HG03064 (cell line): ENCODE results near the gene CASKIN2.
"Not testable (repeated sequence)": the region's sequence is repeated elsewhere in the genome, so short reads cannot be mapped to it uniquely, and the experiment has no call there.

ENCODE experiments used
- ATAC-seq: cut with Tn5 transposase; IDR thresholded peaks from one replicate; pipeline ENCODE4 v1.9.1; 2021; ENCODE audit warnings: low read depth; ENCODE audit not compliant: unreplicated experiment

Gene CASKIN2

DNA sequence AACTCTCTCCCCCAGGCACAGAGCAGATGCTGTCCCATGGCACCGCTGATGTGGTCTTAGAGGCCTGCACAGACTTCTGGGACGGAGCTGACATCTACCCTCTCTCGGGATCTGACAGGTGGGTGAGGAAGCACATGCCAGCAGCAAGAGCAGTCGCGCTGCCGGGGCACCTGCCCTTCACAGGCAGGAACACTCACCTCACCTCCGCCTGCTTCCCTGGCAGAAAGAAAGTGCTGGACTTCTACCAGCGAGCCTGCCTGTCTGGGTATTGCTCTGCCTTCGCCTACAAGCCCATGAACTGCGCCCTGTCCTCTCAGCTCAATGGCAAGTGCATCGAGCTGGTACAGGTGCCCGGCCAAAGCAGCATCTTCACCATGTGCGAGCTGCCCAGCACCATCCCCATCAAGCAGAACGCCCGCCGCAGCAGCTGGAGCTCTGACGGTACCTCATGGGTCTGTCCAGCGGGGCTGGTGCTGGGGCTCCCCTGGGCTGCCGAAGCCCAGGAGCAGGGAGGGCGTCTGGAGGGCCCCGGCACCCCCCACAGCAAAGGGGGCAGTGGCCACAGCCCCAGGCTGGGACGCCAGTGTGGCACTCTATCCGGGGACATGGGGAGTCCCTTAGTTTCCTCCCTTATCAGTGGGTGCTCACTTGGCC lies 21.7 kb downstream of the CASKIN2 start:
- no peak for ATAC-seq

DNA sequence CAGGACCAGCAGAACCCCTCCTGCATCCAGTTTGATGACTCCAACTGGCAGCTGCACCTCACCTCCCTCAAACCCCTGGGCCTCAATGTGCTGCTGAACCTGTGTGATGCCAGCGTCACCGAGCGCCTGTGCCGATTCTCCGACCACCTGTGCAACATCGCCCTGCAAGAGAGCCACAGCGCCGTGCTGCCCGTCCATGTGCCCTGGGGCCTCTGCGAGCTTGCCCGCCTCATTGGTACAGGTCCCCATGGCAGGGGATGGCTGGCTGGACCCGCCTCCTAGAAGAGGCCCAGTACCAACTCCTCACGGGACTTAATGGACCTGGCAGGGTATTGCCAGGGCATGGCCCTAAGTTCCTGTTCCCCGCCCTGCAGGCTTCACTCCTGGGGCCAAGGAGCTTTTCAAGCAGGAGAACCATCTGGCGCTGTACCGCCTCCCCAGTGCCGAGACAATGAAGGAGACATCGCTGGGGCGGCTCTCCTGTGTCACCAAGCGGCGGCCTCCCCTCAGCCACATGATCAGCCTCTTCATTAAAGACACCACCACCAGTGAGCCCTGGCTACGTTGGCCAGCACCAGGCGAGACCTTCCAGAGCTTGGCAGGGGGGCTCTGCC lies 22.7 kb downstream of the CASKIN2 start:
- ATAC-seq: no peak

DNA sequence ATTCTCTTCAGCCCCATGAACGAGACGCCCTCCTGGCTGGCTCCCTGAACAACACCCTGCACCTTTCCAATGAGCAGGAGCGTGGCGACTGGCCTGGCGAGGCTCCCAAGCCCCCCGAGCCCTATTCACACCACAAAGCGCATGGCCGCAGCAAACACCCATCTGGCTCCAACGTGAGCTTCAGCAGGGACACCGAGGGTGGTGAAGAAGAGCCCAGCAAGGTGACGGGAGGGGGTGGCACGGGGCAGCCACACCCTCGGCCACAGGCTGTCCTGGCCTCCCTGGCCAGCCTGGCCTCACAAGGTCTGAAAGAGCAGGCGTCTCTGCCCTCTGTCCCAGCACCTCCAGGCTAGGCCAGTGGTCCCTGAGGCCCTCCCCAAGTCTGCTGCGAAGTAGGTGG lies 23.7 kb downstream of the CASKIN2 start:
- no peak for ATAC-seq

DNA sequence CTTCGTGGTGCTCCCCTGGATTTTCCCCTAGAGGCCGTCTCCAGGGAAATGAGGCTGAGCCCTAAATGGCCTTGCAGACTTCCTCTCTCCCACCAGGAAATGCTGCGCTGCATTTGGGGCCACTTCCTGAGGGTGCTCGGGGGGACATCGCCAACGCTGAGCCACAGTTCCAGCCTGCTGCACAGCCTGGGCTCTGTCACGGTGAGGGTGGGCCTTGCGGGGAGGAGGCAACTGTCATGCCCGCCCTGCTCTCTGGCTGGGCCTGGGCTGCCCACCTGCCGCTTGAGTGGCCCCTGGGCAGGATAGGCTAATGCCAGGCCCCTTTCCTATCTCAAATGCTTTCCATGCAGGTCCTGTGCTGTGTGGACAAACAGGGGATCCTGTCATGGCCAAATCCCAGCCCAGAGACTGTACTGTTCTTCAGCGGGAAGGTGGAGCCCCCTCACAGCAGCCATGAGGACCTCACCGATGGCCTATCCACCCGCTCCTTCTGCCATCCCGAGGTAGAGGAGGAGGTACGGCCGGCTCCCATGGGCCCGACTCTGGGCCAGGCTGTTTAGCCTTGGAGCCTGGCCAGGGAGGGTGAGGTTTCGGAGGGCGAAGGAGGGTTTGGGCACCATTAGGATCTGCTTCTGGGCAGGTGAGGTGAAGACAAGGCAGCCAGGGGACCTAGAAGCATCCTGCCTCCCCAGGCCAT lies 24.2 kb downstream of the CASKIN2 start:
- no peak for ATAC-seq

DNA sequence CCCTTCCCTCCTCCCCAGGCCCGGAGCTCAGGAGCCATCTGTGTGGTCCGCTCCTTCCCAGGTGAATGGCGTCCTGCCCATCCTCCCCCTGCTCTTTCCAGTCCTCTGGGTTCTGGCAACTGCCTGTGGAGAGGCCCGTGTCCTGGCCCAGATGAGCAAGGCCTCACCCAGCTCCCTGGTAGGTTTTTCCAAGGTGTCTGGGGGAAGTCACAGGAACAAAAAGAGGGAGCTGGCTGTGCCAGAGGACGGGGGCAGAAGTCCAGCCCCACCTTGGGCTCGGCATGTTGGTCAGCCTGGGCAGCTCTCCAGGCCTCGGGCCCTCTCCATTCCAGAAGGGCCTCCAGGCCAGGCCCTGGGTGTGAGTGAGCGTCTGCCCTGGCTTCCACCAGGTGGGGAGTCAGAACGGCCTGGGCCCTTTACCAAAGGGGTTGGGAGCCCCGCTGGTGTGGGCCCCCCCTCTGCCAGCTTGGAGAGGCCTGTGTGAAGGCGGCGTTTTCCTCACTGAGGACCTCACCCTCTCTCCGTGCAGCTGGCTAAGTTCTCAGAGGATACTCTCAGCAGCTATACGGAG lies 25.1 kb downstream of the CASKIN2 start:
- ATAC-seq: no peak

DNA sequence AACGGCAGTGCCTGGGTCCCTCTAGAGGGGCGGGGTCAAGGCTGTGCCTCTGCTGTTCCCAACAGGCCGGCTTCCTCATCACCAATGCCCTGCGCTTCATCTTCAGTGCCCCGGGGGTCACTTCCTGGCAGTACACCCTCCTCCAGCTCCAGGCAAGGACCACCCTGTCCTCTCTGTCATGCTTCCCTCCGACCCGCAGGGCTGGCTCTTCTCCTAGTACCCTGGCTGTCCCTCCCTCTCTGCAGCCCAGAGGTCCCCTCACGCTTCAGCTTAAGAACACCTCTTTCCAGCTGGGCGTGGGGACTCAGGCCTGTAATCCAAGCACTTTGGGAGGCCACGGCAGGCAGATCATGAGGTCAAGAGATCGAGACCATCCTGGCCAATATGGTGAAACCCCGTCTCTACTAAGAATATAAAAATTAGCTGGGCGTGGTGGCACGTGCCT lies 25.8 kb downstream of the CASKIN2 start:
- no peak for ATAC-seq

DNA sequence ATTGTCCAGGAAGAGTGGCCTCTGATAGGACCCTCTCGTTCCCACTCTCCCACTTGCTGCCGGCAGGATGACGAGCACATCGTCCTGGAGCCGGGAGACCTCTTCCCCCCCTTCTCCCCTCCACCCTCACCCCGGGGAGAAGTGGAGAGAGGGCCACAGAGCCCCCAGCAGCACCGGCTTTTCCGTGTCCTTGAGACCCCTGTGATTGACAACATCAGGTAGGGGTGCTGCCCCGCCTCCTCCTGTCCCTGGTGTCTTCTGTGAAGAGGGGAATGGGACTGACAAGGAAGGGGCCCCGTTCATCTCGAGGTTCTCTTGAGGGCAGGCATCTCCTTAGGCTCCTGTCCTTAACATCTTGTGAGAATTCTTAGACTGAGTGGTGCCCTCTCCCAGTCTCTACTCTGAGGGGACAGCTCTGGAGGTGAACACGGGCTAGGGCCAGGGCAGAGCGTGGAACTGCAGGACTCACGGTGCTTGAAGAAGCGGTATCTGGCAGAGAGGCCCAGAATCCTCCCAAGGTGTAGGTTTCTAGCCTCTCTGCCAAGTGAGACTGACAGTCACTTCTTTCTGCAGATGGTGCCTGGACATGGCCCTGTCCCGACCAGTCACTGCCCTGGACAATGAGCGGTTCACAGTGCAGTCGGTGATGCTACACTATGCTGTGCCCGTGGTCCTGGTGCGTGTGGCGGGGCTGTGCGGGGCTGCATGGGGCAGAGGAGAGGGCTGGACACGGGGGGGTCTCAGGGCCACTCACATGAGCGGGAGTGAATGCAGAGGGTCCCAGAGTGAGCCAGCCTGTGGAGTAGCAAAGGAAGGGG lies 26.4 kb downstream of the CASKIN2 start:
- no peak for ATAC-seq

DNA sequence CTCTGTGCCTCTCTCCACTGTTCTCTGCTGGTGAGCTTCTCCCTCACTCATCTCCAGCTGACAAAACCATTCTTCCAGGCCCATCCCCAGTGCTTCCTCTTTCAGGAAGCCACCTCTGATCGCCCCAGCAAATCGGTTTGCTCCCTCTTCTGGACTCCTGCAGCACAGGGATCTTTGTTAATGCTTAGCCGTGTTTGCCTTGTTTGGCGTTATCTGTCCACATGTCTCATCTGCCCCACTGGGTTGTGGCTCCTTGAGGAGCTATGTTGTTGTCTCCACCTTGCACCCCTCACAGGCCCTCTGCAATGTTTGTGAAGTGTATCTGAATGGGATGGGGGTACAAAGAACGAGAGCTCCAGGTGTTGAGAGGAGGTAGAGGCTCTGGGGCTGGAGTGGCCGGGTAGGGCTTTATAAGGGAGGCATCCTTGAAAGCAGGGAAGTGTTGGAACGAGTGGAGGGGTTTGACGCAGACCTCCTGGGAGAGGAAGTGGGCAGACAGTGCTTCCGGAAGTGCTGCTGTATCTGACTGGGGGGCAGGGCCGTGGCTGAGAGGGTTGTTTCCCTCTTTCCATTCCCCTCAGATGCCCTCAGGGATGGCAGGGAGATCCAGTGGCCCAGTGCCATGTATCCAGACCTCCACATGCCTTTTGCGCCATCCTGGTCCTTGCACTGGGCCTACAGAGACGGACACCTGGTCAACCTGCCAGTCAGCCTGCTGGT lies 27.8 kb downstream of the CASKIN2 start:
- ATAC-seq: no peak

DNA sequence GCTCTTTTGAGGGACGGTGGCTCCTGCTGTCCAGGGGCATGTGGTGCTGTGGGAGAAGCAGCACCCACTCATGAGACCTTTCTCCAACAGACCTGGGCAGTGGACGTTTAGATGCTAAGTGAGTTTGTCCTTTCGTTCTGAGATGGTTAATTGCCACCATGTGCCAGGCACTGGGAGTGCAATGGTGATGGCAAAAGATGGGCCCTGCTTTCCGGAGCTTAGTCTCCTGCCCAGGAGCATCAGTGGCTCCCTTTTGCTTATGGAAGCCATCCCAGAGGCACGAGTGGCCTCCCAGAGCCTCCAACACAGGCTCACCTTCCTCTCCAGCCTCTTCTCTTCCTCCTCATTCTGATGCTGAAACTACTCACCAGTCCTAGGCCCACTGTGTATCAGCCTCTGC lies 28.4 kb downstream of the CASKIN2 start:
- no peak for ATAC-seq

DNA sequence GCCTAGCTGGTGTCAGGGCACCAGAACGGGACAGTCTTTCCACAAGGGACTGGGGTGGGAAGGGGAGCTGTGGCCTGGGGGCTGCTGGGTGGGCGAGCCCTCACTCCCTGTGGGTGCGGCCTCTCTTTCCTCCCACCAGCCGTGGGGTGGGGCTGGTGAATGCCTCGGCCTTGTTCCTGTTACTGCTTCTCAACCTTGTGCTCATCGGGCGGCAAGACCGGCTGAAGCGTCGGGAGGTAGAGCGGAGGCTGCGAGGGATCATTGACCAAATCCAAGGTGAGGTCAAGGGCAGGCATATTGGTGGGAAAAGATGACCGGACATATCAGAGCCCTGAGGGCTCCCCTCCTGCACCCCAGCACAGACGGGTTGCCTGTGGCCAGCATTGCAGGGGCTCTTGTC lies 29.2 kb downstream of the CASKIN2 start:
- ATAC-seq: no peak

DNA sequence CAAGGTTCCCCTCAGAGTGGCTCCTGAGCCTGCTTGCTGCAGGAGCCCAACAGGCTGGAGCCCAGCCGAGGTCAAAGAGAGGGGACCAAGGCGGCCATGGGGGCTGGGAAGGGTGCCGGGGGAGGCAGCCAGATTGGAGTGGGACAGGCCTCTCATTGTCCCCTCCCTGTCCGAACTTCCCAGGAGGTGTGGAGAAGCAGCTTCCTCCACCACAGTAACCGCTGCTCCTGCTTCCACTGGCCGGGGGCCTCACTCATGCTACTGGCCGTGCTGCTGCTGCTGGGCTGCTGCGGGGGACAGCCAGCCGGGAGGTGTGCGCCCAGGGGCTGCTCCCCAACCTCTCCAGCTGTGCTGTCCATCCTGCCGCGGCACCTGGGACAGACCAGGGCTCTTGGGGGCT lies 29.6 kb downstream of the CASKIN2 start:
- no peak for ATAC-seq

DNA sequence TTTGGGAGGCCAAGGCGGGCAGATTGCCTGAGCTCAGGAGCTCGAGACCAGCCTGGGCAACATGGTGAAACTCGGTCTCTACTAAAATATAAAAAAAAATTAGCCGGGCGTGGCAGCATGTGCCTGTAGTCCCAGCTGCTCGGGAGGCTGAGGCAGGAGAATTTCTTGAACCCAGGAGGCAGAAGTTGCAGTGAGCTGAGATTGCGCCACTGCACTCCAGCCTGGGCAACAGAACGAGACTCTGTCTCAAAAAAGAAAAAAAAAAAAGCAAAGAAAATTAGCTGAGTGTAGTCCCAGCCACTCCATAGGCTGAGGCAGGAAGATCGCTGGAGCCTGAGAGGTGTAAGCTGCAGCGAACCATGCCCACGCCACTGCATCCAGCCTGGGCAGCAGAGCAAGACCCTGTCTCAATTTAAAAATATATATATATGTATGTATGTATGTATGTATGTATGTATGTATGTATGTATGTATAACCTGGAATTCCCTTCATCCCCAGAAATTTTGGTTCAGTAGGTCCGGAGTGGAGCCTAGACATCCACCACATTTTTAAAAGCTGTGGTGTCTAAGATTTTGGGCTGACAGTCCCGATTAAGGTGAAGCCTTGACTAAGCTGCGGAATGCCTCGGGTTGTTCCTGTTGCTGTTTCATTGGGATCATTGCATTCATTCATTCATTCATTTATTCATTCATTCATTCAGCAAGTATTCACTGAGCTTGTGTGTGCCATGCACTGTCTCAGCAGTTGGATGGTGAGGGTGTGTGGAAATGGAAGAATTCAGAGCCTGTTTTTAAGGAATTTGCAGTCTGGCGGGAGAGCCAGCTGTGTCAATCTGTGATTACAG lies 33.0 kb downstream of the CASKIN2 start:
- no peak for ATAC-seq

DNA sequence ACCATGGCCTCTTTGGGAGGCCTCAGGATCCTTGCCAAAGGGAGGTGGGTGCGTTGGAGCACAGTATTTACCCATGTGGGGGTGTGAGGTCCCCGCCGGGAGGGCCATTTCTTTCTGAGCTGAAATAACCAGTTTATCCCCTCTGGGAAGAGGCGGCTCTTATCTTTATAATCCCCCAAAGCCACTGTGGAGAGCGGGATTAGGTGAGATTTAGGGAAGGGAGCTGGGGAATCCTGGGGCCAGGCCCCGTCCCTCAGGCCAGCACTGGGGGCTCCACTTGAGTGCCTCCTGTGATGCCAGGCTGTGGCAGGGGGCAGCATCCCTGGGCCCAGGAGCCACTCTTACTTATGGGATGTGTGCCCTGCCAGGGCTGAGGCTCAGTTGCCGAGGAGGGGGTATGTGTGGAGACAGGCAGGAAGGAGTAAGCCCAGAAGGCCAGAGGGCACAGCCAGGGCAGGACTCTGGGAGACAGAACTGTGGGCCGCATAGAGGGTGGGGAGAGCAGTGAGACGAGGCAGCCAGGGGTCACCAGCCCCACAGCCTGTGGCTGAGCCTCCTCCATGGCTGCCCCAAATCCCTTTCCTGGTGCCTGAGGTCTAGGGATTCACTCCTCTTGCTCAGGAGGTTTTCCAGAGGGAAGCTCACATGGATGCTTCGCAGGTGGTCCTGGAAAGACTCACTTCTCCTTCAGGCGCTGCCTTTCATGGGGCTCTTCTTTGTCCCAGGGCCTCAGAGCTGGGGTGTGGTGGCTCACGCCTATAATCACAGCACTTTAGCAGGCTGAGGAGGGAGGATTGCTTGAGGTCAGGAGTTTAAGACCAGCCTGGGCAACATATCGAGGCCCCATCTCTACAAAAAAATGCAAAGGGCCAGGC lies 33.9 kb downstream of the CASKIN2 start:
- no peak for ATAC-seq

DNA sequence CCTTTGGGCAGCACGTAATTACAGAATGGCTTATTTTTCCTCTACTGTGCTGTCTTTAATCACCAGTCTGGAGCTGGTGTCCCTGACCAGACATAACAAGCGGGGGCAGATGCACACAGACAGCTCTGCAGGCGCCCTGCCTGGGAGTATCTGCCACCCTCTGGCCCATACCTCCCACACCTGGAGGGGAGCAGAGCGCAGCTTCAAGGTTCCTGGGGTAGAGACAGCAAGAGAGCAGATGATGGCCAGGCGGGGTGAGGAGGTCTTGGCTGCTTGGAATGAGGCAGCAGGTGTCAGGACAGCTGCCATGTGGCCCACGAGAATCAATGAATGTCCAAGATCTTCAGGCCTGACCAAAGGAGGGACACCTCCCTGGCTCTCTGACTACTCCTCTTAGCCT lies 35.1 kb downstream of the CASKIN2 start:
- ATAC-seq: no peak

DNA sequence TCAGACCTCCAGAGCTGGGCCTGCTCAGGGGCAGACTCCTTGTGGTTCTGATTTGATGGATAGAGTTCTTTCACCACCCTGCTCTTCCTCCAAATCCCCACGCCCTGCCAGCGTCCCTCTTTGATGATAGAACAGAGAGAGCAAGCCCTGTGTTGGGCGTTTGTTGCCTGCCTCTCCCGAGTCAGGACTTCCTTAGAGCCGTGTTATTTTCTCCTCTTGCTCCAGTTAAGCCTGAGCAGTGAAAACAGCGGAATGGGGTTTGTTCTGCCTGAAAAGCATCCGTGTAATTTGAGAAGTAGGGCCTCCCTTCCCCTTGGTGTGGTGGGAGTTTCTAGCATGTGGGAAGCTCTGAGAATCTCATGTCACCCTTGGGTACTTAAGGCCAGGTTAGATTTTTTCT lies 36.8 kb downstream of the CASKIN2 start:
- no peak for ATAC-seq

DNA sequence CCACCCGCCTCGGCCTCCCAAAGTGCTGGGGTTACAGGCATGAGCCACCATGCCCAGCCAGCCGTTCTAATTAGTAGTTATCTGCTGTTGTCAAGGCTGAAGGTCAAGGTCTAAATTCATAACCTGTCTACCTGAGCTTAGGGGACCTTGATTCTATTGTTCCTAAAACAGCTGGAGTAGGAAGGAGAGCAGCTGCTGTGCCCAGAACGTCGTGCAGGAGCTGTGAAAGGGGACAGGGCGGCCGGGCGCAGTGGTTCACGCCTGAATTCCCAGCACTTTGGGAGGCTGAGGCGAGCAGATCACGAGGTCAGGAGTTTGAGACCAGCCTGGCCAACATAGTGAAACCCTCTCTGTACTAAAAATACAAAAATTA lies 37.9 kb downstream of the CASKIN2 start:
- not testable (repeated sequence) for ATAC-seq

DNA sequence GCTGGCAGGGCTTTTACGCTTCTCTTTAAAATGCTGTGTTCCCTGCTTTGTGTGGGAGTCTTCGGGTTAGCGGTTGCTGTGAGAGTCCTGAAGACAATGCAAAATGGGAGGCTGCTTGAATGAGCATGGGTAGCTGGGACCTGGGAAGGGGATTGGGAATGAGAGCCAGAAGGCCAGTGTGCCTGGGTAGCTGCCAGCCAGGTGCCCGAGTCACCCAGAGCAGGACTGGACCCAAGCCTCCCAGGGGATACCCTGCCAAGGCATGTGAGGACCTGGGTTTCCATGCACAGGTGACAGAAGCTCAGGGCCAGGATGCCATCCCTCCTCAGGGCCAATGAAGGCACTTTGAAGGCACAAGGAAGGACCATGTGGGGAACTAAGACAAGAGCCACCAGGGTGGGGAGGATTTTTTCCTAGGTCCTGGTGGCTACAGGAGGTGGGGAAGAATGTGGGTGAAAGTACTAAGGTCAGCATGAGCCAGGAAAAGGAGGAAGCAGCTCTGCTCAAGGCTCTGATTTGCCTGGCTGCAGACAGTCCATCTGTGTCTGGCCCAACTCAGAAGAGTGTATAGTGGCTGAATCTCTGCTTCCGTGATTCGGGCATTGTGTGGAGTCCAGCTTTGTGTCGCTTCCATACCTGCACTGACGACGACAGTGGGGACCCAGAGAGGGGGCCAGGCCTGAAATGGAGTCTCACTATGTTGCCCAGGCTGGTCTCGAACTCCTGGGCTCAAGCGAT lies 38.4 kb downstream of the CASKIN2 start:
- ATAC-seq: no peak

DNA sequence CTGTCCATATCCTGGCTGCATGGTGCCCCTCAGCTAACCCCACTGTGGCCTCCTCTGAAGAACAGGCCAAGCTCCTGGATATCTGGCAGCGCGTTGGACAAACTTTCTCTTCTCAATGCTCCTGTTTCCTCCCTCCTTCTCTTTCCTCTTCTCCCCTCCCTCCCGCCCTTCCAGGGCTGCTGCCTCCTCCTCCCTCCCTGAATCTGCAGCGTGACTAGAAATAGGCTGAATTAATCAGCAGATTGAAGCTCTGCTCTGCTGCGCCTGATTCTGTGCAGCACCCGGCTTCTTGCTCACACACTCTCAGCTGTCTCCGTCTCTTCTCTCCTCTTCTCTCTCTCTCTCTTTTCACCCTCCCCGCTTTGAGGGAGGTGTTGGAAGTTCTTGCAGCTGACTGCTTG lies 39.1 kb downstream of the CASKIN2 start:
- no peak for ATAC-seq
